ENCODE results near the gene NHEJ1. TPM values are rescaled to one million over a fixed set of nuclear protein-coding genes. Genes with fewer than 3 reads are reported as not detected.

NHEJ1 gene
- total and polyA plus RNA-seq, 9 of the 15 experiments (the other 6 are each of a cell fraction or from before 2014, with no cell fraction given) = 9.0 to 23.7 (median 13.9) TPM

DNA sequence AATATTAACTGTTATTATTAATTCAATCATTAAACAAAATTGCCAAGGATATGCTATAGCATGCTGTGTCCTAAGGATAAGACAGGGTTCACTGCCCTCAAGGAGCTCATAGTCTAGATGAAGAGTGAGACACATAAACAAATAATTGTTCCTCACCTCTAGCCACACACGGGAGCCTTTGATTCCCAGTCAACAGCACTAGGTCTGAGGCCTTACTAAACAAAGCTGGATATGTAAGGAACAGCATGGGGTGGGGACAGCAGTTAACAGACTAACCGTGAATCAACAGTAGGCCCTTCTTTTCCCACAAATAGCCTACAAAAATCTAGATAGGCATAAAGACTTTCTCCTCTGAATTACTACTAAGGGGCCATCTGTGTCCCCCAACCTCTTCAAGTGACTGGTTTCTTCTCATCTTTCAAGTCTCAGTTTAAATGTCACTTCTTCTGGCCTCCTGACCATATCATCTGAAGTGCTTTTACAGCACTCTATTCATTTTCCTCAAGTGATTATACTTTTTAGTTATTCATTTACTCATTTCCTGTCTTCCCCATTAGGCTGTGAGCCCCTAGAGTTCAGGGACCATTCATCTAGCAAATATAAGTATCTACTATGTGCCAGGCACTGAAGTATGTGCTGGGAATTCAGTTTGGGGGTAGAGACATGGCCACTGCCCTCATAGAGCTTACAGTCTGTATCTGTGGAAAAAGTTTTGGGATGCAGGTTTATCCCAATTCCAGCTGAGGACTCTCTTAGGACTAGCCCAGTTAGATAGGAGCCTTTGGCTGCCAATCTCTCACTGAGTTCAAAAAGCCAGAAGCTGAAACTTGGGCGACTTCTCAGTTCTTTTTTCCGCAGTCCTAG is 69.9 kb downstream of the NHEJ1 start (continued):
- TF ChIP-seq, protein P1, sequence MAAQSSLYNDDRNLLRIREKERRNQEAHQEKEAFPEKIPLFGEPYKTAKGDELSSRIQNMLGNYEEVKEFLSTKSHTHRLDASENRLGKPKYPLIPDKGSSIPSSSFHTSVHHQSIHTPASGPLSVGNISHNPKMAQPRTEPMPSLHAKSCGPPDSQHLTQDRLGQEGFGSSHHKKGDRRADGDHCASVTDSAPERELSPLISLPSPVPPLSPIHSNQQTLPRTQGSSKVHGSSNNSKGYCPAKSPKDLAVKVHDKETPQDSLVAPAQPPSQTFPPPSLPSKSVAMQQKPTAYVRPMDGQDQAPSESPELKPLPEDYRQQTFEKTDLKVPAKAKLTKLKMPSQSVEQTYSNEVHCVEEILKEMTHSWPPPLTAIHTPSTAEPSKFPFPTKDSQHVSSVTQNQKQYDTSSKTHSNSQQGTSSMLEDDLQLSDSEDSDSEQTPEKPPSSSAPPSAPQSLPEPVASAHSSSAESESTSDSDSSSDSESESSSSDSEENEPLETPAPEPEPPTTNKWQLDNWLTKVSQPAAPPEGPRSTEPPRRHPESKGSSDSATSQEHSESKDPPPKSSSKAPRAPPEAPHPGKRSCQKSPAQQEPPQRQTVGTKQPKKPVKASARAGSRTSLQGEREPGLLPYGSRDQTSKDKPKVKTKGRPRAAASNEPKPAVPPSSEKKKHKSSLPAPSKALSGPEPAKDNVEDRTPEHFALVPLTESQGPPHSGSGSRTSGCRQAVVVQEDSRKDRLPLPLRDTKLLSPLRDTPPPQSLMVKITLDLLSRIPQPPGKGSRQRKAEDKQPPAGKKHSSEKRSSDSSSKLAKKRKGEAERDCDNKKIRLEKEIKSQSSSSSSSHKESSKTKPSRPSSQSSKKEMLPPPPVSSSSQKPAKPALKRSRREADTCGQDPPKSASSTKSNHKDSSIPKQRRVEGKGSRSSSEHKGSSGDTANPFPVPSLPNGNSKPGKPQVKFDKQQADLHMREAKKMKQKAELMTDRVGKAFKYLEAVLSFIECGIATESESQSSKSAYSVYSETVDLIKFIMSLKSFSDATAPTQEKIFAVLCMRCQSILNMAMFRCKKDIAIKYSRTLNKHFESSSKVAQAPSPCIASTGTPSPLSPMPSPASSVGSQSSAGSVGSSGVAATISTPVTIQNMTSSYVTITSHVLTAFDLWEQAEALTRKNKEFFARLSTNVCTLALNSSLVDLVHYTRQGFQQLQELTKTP (IDR thresholded peaks at IDR 0.05; ENCODE audit: low read depth in 1 of 2, partially characterized antibody in 2 of 2) = no peak
- TF ChIP-seq, protein P2, sequence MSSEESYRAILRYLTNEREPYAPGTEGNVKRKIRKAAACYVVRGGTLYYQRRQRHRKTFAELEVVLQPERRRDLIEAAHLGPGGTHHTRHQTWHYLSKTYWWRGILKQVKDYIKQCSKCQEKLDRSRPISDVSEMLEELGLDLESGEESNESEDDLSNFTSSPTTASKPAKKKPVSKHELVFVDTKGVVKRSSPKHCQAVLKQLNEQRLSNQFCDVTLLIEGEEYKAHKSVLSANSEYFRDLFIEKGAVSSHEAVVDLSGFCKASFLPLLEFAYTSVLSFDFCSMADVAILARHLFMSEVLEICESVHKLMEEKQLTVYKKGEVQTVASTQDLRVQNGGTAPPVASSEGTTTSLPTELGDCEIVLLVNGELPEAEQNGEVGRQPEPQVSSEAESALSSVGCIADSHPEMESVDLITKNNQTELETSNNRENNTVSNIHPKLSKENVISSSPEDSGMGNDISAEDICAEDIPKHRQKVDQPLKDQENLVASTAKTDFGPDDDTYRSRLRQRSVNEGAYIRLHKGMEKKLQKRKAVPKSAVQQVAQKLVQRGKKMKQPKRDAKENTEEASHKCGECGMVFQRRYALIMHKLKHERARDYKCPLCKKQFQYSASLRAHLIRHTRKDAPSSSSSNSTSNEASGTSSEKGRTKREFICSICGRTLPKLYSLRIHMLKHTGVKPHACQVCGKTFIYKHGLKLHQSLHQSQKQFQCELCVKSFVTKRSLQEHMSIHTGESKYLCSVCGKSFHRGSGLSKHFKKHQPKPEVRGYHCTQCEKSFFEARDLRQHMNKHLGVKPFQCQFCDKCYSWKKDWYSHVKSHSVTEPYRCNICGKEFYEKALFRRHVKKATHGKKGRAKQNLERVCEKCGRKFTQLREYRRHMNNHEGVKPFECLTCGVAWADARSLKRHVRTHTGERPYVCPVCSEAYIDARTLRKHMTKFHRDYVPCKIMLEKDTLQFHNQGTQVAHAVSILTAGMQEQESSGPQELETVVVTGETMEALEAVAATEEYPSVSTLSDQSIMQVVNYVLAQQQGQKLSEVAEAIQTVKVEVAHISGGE (CRISPR knock-in tag; IDR thresholded peaks at IDR 0.05) = no peak

All from K562 (cell line).